MCF 10A (cell line): Measurements from ENCODE around the gene FREM1. TPM values are rescaled to one million over a fixed set of nuclear protein-coding genes. Genes with fewer than 3 reads are reported as not detected.
A peak's percentile ranks its signal among the peaks of the same experiment; 100 is the strongest.

ENCODE experiments used
- BruUV-seq: library from RNA; stranded (reverse); fragments of 400-500 nt; replicated peaks from 2 replicates; lab custom pipeline; 2021; lab: Mats Ljungman, UMichigan
- CTCF ChIA-PET: fragments of 300-600 bp; sonication (Branson Sonifier 250); formaldehyde crosslinking; extraction: SDS; loops from one replicate; lab custom pipeline; 2021; ENCODE audit warnings: antibody characterized with exemption, inconsistent platforms; lab: Yijun Ruan, JAX
- POLR2A ChIA-PET: fragments of 300-600, 350-650 bp; sonication (Branson Sonifier 250); formaldehyde crosslinking; extraction: SDS; loops from one replicate; lab custom pipeline; 2020; ENCODE audit warnings: antibody characterized with exemption, inconsistent platforms; lab: Yijun Ruan, JAX
- DNase-seq: peaks from one replicate; pipeline ENCODE4 v3.0.0-alpha.2; 2018; ENCODE audit not compliant: unreplicated experiment
- H3K27ac Mint-ChIP-seq: one replicate; pipeline ENCODE4 v1.8.0; 2022; ENCODE audit warnings: mild to moderate bottlenecking, low read depth, mixed read lengths; ENCODE audit not compliant: unreplicated experiment
- H3K27me3 Mint-ChIP-seq: one replicate; pipeline ENCODE4 v1.8.0; 2022; ENCODE audit warnings: mixed read lengths; ENCODE audit not compliant: insufficient read depth, unreplicated experiment
- H3K36me3 Mint-ChIP-seq: one replicate; pipeline ENCODE4 v1.8.0; 2022; ENCODE audit warnings: mild to moderate bottlenecking, moderate library complexity, mixed read lengths; ENCODE audit not compliant: insufficient read depth, unreplicated experiment
- H3K4me1 Mint-ChIP-seq: one replicate; pipeline ENCODE4 v1.8.0; 2022; ENCODE audit warnings: mixed read lengths; ENCODE audit not compliant: insufficient read depth, unreplicated experiment
- H3K4me3 Mint-ChIP-seq: one replicate; pipeline ENCODE4 v1.8.0; 2022; ENCODE audit warnings: mild to moderate bottlenecking, moderate library complexity, mixed read lengths; ENCODE audit not compliant: unreplicated experiment
- H3K9me3 Mint-ChIP-seq: one replicate; pipeline ENCODE4 v1.8.0; 2022; ENCODE audit warnings: mixed read lengths; ENCODE audit not compliant: unreplicated experiment
- intact Hi-C: fragments of 100-400 bp; cut with micrococcal nuclease; formaldehyde crosslinking; loops from 2 replicates; pipeline ENCODE4 v1.14.1; 2022
- total RNA-seq: library from RNA; stranded (reverse); gene quantifications from 2 replicates; pipeline ENCODE4 v1.2.3, GENCODE V29; 2022
- TF ChIP-seq, protein P1 (sequence below): fragments of 200-600 bp; IDR thresholded peaks from one replicate; pipeline ENCODE4 v1.8.0; 2022; ENCODE audit warnings: antibody characterized with exemption, mild to moderate bottlenecking; ENCODE audit not compliant: unreplicated experiment

The FREM1 gene
- total RNA-seq, 1 experiment from 2014 or later, result not detected

DNA sequence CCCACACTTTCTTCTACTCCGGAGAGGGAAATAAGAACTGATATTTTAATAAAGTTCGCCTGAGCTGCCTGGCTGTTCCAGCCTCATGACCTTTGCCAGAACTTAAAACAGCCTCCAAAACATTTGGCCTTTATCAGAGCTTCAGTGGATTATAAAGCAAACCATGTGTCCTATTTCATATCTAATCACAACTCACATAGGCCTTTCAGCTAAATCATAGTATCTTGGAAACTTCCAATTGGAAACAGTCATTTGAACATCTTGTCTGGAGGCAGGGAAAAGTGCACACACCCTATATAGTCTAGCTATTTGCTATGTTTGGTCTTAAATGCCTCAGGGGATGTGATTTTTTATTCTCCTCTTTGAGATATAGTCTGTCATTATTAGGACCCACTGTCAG, 46.0 kb upstream of the FREM1 start:
- intact Hi-C loops, result no loop called here
- Mint-ChIP-seq H3K4me1 (no peaks in the 10 kb centered on the region), H3K27me3 (peaks cover 51% of the 10 kb centered on the region), H3K27ac (no peak overlapping the region), H3K9me3 (no peaks in the 10 kb centered on the region), H3K4me3 (no peak overlapping the region), H3K36me3 (no peaks in the 10 kb centered on the region)
- POLR2A ChIA-PET, result interaction anchor here (0.6 kb wide), 1 partner anchor 146 kb away, joined by 3 read pairs; no protein-coding TSS in a partner anchor
- no TSS peak for BruUV-seq
- CTCF ChIA-PET, result no interaction called here
- DNase-seq, result no peak
- TF ChIP-seq, protein P1, sequence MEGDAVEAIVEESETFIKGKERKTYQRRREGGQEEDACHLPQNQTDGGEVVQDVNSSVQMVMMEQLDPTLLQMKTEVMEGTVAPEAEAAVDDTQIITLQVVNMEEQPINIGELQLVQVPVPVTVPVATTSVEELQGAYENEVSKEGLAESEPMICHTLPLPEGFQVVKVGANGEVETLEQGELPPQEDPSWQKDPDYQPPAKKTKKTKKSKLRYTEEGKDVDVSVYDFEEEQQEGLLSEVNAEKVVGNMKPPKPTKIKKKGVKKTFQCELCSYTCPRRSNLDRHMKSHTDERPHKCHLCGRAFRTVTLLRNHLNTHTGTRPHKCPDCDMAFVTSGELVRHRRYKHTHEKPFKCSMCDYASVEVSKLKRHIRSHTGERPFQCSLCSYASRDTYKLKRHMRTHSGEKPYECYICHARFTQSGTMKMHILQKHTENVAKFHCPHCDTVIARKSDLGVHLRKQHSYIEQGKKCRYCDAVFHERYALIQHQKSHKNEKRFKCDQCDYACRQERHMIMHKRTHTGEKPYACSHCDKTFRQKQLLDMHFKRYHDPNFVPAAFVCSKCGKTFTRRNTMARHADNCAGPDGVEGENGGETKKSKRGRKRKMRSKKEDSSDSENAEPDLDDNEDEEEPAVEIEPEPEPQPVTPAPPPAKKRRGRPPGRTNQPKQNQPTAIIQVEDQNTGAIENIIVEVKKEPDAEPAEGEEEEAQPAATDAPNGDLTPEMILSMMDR, result no peak

DNA sequence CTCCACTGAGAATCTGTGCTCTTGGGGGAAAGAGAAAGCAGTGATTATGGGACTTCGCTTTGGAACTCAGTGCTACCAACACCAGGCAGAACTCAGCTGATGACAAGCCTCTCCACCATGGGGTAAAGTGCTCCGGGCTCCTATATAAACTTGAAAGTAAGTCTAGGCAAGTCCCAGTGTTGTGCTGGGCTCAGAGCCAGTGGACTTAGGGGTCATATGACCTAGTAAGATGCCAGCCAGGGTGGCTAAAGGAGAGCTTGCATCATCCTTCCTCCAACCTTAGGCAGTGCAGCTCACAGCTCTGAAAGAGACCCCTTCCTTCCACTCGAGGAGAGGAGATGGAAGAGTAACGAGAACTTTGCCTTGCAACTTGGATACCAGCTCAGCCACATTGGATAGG, 35.1 kb upstream of the FREM1 start:
- Mint-ChIP-seq H3K27me3 (peaks cover 25% of the 10 kb centered on the region), H3K36me3 (no peaks in the 10 kb centered on the region), H3K9me3 (peaks cover 6% of the 10 kb centered on the region), H3K4me1 (no peaks in the 10 kb centered on the region), H3K4me3 (no peak overlapping the region), H3K27ac (no peak overlapping the region)
- CTCF ChIA-PET, result no interaction called here
- intact Hi-C loops, result no loop called here
- POLR2A ChIA-PET, result interaction anchor here (0.6 to 0.9 kb wide), 2 partner anchors 10 to 12 kb away, joined by 4 to 5 read pairs; no protein-coding TSS in a partner anchor
- peak; percentile 67 for DNase-seq
- TF ChIP-seq, protein P1, result no peak
- no TSS peak for BruUV-seq

DNA sequence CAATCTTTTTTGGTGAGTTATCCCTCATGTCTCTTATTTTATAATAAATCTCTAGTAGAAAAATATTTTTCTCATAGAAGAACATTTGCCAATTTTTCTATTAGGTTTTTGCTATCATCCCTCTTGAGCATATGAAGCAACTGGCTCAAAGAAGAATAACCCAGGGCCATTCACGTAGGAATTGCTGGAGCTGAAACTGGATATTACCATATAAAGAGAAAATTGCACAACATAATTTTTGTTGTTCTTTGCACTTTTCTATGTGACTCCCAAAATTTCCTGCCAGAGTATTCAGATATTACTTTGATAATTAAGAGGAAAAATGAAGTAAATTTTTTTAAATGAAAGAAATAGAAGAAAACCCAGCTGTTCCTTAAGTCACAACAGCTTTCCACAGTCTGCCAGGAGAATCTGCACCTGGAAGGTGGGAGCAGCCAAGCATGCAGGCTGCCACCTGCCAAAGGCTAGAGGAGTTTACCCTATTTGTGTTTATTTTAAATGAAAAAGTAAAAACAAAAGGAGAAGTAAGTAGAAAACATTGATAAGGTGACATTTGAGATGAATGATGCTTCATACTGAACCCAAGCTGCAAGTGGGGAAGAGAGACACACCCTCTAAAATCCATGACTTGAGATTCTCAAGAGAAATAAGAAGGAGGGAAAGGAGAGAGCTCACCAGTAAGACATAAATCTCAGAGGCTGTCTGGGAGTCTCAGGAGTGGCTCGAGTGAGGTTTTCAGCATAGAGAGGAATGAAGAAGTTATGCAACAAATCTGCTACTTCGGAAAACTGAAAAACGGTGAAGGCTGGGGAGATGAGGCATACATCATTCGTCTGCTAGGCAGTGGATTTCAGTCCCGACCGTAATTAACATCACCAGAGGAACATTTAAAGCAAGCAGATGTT, 31.5 kb upstream of the FREM1 start:
- Mint-ChIP-seq H3K27ac (no peak overlapping the region), H3K4me3 (no peak overlapping the region), H3K27me3 (peaks cover 40% of the 10 kb centered on the region), H3K9me3 (peaks cover 6% of the 10 kb centered on the region), H3K4me1 (no peaks in the 10 kb centered on the region), H3K36me3 (no peaks in the 10 kb centered on the region)
- BruUV-seq, result no TSS peak
- no peak for DNase-seq
- intact Hi-C loops, result no loop called here
- POLR2A ChIA-PET, result no interaction called here
- CTCF ChIA-PET, result interaction anchor here (0.5 to 0.6 kb wide), 3 partner anchors 9 to 126 kb away, joined by 4 to 6 read pairs (median 5); no protein-coding TSS in a partner anchor
- TF ChIP-seq, protein P1, result no peak

DNA sequence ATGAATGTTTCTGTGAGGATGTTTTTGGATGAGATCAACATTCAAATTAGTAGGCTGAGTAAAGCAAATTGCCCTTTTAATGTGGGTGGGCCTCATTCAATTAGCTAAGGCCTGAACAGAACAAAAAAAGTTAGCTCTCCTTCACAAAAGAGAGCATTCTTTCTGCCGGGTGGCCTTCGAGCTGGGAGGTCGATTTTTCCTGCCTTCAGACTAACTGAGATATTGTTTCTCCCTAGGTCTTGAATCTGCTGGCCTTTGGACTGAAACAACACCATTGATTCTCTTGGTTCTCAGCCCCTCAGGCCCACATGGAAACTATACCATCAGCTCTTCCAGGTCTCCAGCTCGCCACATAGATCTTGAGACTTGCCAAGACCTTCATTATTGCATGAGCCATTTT, 29.1 kb upstream of the FREM1 start:
- Mint-ChIP-seq H3K4me1 (no peaks in the 10 kb centered on the region), H3K9me3 (no peaks in the 10 kb centered on the region), H3K27ac (no peak overlapping the region), H3K4me3 (no peak overlapping the region), H3K36me3 (no peaks in the 10 kb centered on the region), H3K27me3 (peaks cover 36% of the 10 kb centered on the region)
- no peak for DNase-seq
- no TSS peak for BruUV-seq
- ChIA-PET CTCF (no interaction called here), POLR2A (no interaction called here)
- TF ChIP-seq, protein P1, result no peak
- intact Hi-C loops, result no loop called here
